Upper lobe of left lung (tissue), 6 donors: ENCODE results near the gene MED14. TPM values are rescaled to one million over a fixed set of nuclear protein-coding genes. Genes with fewer than 3 reads are reported as not detected.
A peak's percentile ranks its signal among the peaks of the same experiment; 100 is the strongest.
"Not testable (repeated sequence)": the region's sequence is repeated elsewhere in the genome, so short reads cannot be mapped to it uniquely, and the experiment has no call there.

ENCODE experiments used
- ATAC-seq, 2 donors: fragments of 200-7000 bp; cut with Tn5 transposase; one replicate each; pipeline ENCODE4 v1.9.1; 2022; ENCODE audit warnings: mild to moderate bottlenecking in 2 of 2, moderate library complexity in 2 of 2; ENCODE audit not compliant: low FRiP score in 2 of 2
- DNase-seq, 2 donors: peaks; one replicate each; pipeline ENCODE4 v3.0.0-alpha.2; 2019 to 2020
- H3K27ac ChIP-seq, 4 donors: fragments of 200-600 bp; sonication (generic); one replicate each; pipeline ENCODE4 v1.5.1; 2016 to 2019
- H3K27me3 ChIP-seq, 4 donors: fragments of 200-600 bp; sonication (generic); one replicate each; pipeline ENCODE4 v1.5.1; 2017 to 2019
- H3K36me3 ChIP-seq, 4 donors: fragments of 200-600 bp; sonication (generic); one replicate each; pipeline ENCODE4 v1.5.1; 2016 to 2019
- H3K4me1 ChIP-seq, 4 donors: fragments of 200-600 bp; sonication (generic); one replicate each; pipeline ENCODE4 v1.5.1; 2018 to 2019
- H3K4me3 ChIP-seq, 4 donors: fragments of 200-600 bp; sonication (generic); one replicate each; pipeline ENCODE4 v1.5.1; 2017 to 2019; ENCODE audit warnings: mild to moderate bottlenecking in 2 of 4, moderate library complexity in 1 of 4
- H3K9me3 ChIP-seq, 4 donors: fragments of 200-600 bp; sonication (generic); one replicate each; pipeline ENCODE4 v1.5.1; 2018 to 2019
- EP300 ChIP-seq, 4 donors: sonication (generic); formaldehyde crosslinking; IDR thresholded peaks; one replicate each; pipeline ENCODE4 v1.5.1; 2017; ENCODE audit warnings: antibody characterized with exemption in 4 of 4, control low read depth in 2 of 4
- POLR2A ChIP-seq, 4 donors: fragments of 450-650 bp; IDR thresholded peaks; one replicate each; pipeline ENCODE4 v1.5.1; 2016 to 2017; ENCODE audit warnings: antibody characterized with exemption in 4 of 4, mild to moderate bottlenecking in 2 of 4
- POLR2AphosphoS5 ChIP-seq, 2 donors: sonication (generic); formaldehyde crosslinking; IDR thresholded peaks; one replicate each; pipeline ENCODE4 v1.5.1; 2017; ENCODE audit warnings: antibody characterized with exemption in 2 of 2
- WGBS, 2 donors: methylation state at CpG; one replicate each; pipeline ENCODE4 v1.1.5; 2017 to 2018; 5-methylcytosine and 5-hydroxymethylcytosine counted together
- total RNA-seq, 6 donors: library from RNA; depleted of rRNA in 4 of 6; stranded (reverse); fragments of >200 nt in 4 of 6; gene quantifications; one replicate each; pipeline versions ENCODE4 v1.1.0 to v1.2.1, GENCODE V29; 2016 to 2021
- TF ChIP-seq, protein P1 (sequence below), 6 experiments: fragments of 450-650 bp in 4 of 6; fragments of 200-600 bp in 2 of 6; sonication (generic) in 2 of 6; IDR thresholded peaks; one replicate each; pipeline ENCODE4 v1.5.1; 2016 to 2019; ENCODE audit warnings: antibody characterized with exemption in 6 of 6
- donor health status: DM: no; HTN: no; CAD: no; lungs with moderate emphysema.
- donor health status: DM: no; HTN: yes; CAD: no; lungs with severe emphysema.

The MED14 gene
- total RNA-seq, 6 donors from 2014 or later, result 20.4 to 49.2 (median 37.8) TPM

GRCh38 chrX:40733706-40734105 is 1.6 kb downstream of the MED14 start:
- peaks cover 3 to 42% (median 6%) of the 10 kb centered on the region in 4 donors for H3K4me1 ChIP-seq
- WGBS, 2 donors, result 49 to 61% methylated on average over 2 of the region's 2 CpGs
- no peak for TF ChIP-seq EP300 (IDR thresholded peaks at IDR 0.05)
- TF ChIP-seq, protein P1, sequence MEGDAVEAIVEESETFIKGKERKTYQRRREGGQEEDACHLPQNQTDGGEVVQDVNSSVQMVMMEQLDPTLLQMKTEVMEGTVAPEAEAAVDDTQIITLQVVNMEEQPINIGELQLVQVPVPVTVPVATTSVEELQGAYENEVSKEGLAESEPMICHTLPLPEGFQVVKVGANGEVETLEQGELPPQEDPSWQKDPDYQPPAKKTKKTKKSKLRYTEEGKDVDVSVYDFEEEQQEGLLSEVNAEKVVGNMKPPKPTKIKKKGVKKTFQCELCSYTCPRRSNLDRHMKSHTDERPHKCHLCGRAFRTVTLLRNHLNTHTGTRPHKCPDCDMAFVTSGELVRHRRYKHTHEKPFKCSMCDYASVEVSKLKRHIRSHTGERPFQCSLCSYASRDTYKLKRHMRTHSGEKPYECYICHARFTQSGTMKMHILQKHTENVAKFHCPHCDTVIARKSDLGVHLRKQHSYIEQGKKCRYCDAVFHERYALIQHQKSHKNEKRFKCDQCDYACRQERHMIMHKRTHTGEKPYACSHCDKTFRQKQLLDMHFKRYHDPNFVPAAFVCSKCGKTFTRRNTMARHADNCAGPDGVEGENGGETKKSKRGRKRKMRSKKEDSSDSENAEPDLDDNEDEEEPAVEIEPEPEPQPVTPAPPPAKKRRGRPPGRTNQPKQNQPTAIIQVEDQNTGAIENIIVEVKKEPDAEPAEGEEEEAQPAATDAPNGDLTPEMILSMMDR (IDR thresholded peaks at IDR 0.05), result no peak
- no peak for TF ChIP-seq POLR2AphosphoS5 (IDR thresholded peaks at IDR 0.05)
- TF ChIP-seq POLR2A (IDR thresholded peaks at IDR 0.05), result no peak
- DNase-seq, result no peak
- no peaks in the 10 kb centered on the region for H3K36me3 ChIP-seq
- H3K27ac ChIP-seq, result no peak overlapping the region
- no peak for ATAC-seq
- H3K27me3 ChIP-seq, result no peaks in the 10 kb centered on the region
- peak overlapping the region in 1 of 4 donors; percentile 83 for H3K4me3 ChIP-seq
- no peaks in the 10 kb centered on the region for H3K9me3 ChIP-seq

GRCh38 chrX:40732499-40732898 is 2.8 kb downstream of the MED14 start:
- H3K4me1 ChIP-seq, result peaks cover 3 to 42% (median 6%) of the 10 kb centered on the region in 4 donors
- H3K36me3 ChIP-seq, ATAC-seq, H3K4me3 ChIP-seq, DNase-seq, H3K27me3 ChIP-seq, H3K27ac ChIP-seq, H3K9me3 ChIP-seq: not testable (repeated sequence)
- WGBS, 2 donors, result 94 to 95% methylated on average over 5 of the region's 5 CpGs

GRCh38 chrX:40729598-40730584 is 5.5 kb downstream of the MED14 start:
- no peak for TF ChIP-seq EP300 (IDR thresholded peaks at IDR 0.05)
- no peak for TF ChIP-seq POLR2A (IDR thresholded peaks at IDR 0.05)
- TF ChIP-seq, protein P1 (IDR thresholded peaks at IDR 0.05), result no peak
- TF ChIP-seq POLR2AphosphoS5 (IDR thresholded peaks at IDR 0.05), result no peak
- H3K4me1 ChIP-seq, result peaks cover 0 to 29% (median 5%) of the 10 kb centered on the region in 4 donors
- H3K27me3 ChIP-seq, result no peaks in the 10 kb centered on the region
- DNase-seq (no peak), ATAC-seq (peak in 1 of 2 donors; percentile 22)
- no peaks in the 10 kb centered on the region for H3K36me3 ChIP-seq
- 31 to 43% methylated on average over 4 of the region's 4 CpGs for WGBS, 2 donors
- H3K9me3 ChIP-seq, result no peaks in the 10 kb centered on the region
- H3K27ac ChIP-seq, result no peak overlapping the region
- no peak overlapping the region for H3K4me3 ChIP-seq

DNA sequence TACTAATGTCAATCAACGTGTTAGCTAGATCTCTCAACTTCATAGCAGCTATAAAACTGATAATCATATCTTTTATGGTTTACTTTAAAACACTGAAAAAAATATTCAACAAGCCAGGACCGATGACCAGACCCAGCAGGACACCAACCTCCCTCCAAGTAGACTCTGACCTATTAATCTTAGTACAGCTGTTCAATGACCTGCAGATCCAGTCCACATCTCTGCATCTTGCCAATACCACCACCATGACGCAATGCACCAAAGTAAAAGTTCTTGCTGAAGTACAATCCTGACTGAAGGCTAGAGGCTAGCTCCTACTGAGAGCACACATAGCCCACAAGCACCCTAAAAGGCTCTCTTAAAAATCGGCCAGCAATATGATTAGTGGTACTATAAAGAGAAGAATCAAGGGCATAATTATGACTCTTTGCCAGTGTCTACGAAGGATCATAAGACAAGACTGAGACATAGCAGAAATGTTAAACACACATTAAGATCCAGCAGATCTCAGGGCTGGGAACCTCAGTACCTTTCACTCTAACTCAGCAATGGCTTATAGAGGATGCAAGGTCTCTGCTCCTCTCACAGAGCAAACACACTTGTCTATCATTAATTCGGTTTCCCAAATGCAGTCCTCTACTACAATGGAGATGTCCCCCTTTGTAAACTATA is 7.6 kb downstream of the MED14 start:
- DNase-seq (no peak), ATAC-seq (no peak)
- no peak for TF ChIP-seq POLR2AphosphoS5 (IDR thresholded peaks at IDR 0.05)
- no peak for TF ChIP-seq POLR2A (IDR thresholded peaks at IDR 0.05)
- TF ChIP-seq, protein P1 (IDR thresholded peaks at IDR 0.05), result no peak
- no peak for TF ChIP-seq EP300 (IDR thresholded peaks at IDR 0.05)
- Histone ChIP-seq H3K27me3 (no peaks in the 10 kb centered on the region), H3K4me1 (peaks cover 0 to 10% (median 5%) of the 10 kb centered on the region in 4 donors), H3K27ac (no peak overlapping the region), H3K4me3 (no peak overlapping the region), H3K36me3 (no peaks in the 10 kb centered on the region), H3K9me3 (no peaks in the 10 kb centered on the region)
- 85 to 86% methylated on average over 5 to 6 of the region's 6 CpGs for WGBS, 2 donors

DNA sequence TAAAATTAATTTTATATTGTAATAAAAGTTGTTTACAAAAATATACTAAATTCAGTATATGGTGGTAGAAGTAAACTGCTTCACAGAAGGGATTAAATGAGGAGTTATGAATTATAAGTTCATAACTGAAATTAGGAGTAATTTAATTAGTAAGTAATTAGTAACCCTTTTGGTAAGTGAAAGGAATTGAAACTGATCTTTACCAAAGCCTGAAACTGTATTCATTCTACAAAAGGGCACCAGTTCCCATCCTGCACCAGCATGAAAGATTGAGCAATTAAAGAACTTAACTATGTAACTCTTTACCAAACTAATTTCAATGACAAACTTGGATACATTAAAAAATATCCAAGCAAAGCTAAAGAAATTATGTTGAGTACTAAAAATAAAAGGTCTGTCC is 8.2 kb downstream of the MED14 start:
- Histone ChIP-seq H3K36me3 (no peaks in the 10 kb centered on the region), H3K27me3 (no peaks in the 10 kb centered on the region), H3K27ac (no peak overlapping the region), H3K4me3 (no peak overlapping the region), H3K9me3 (no peaks in the 10 kb centered on the region), H3K4me1 (peaks cover 0 to 7% (median 5%) of the 10 kb centered on the region in 4 donors)
- no peak for DNase-seq
- TF ChIP-seq EP300 (IDR thresholded peaks at IDR 0.05), result no peak
- TF ChIP-seq, protein P1 (IDR thresholded peaks at IDR 0.05), result no peak
- TF ChIP-seq POLR2AphosphoS5 (IDR thresholded peaks at IDR 0.05), result no peak
- TF ChIP-seq POLR2A (IDR thresholded peaks at IDR 0.05), result no peak
- ATAC-seq, result no peak
